GM18909 (cell line): ENCODE results near the gene UBE2E3.
A peak's percentile ranks its signal among the peaks of the same experiment; 100 is the strongest.

ENCODE experiments used
- ATAC-seq: cut with Tn5 transposase; IDR thresholded peaks from one replicate; pipeline ENCODE4 v1.9.1; 2021; ENCODE audit warnings: mild to moderate bottlenecking; ENCODE audit not compliant: unreplicated experiment, poor library complexity

UBE2E3 gene

DNA sequence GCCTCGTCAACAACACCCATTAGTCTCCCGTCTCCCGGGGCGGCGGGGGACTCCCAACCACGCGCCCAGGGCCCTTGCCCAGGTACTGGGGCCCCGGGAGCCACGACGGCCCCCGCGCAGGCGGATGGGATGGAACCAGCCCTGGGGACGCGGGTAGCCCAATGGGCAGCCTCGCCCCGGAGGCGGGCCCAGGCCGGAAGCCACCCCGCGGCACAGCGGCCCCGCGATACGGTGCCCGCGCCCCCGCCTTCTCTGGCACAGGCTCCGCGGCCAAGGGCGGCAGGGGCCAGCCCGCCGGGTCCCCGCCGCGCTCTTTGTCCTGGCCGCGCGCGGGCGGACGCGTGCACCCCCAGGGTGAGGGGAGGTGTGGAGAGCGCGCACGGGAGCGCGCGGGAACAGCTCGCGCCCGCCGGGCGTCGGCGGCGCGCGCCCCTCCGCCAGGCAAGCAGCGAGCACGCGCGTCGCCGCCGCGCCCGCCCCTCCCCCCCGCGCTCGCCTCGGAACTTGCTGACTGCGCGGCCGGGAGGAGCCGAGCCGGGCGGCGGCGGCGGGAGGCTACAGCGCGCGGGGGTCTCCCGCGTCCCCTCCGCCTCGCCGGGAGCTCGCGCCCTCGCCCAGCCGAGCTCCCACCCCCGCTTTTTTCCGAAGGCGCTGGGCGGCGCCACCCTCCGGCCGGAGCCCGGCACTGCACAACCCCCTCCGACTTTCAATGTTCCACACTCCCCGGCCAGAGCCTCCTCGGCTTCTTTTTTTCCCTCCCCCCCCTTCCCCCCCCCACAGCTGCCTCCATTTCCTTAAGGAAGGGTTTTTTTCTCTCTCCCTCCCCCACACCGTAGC lies at the start of gene UBE2E3:
Gene UBE2E3 (plus strand): TSS at position 500 of the 837 bp plus-strand sequence. CDS start 1,438 bp downstream, outside the sequence.
- ATAC-seq = peak; percentile 83

GRCh38 chr2:180931841-180932240 lies 48.6 kb upstream of the UBE2E3 start:
- ATAC-seq = no peak

DNA sequence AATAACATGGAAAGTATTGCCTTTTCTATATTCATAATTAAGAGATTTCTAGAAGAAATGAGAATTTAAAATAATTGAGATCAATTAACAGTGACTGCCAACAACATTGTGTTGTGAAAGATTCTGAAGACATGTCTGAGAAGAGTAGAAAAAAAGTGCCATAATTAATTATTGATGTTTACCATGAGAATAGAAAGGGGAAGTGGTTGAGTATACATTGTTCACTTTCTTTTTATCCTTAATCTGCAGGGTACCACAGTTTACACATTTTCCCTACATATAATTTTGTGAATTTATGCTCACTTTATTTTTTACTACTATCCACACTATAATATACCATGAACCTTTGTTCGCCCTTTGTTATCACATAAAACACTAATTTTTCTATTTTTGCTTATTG lies 47.1 kb upstream of the UBE2E3 start:
- ATAC-seq = peak; percentile 69

- ATAC-seq = no peak
These were observed 45.5 kb upstream of the UBE2E3 start for GRCh38 chr2:180934911-180935310.

- ATAC-seq = peak; percentile 87
These were observed 42.9 kb upstream of the UBE2E3 start for GRCh38 chr2:180937480-180937879.

GRCh38 chr2:180938451-180938850 lies 42.0 kb upstream of the UBE2E3 start:
- no peak for ATAC-seq

DNA sequence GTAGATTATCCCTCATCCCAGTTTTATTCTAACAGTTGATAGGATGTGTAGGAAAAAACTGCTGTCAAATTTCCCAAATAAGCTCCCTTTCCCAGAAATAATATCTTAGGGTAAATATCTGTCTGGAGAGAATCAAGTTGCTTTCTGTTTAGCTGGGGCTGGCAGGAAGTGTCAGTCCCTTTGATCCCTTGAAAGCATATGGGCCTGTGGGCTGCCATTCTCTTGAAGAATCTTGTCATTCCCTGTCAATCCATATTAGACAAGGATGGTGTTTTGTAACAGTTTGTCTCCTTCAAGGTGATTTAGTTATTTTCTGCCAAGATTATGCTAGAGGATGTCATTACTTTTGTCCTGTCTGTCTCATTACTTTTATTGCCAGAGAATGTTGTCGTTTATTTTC lies 37.1 kb upstream of the UBE2E3 start:
- ATAC-seq = no peak

DNA sequence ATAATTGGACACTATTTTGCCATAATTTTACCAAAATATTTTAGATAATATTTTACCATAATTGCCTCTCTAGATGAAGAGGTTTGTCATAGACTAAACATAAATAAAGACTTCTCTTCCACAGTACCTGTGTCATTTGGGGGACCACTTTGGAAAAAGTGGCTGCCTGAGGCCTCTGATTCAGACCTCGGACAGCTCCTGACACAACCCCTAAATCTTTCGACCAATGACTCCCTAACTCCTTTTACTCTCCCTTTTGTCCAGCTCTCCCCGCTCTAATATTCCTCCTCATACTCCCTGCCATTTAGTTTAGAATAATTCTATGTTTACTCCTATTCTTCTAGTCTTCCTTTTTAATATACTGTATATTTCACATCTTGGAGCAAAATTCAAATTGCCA lies 36.0 kb upstream of the UBE2E3 start:
- ATAC-seq = no peak

- no peak for ATAC-seq
These were observed 33.2 kb upstream of the UBE2E3 start for GRCh38 chr2:180947208-180947689.

DNA sequence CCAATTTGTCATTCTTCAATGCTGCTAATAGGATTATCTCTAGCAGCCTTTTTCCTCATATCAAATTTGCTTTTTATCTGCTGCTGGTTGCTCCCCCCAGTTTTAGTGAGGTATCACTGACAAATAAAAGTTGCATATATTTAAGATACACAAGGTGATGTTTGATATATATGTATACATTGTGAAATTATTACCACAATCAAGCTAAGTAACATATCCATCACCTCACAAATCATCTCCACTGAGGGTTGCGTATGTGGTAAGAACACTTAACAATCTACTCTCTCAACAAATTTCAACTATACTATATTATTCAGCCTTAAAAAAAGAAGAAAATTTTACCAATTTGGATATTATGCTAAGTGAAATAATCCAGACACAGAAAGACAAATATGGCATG lies 30.5 kb upstream of the UBE2E3 start:
- ATAC-seq = no peak

DNA sequence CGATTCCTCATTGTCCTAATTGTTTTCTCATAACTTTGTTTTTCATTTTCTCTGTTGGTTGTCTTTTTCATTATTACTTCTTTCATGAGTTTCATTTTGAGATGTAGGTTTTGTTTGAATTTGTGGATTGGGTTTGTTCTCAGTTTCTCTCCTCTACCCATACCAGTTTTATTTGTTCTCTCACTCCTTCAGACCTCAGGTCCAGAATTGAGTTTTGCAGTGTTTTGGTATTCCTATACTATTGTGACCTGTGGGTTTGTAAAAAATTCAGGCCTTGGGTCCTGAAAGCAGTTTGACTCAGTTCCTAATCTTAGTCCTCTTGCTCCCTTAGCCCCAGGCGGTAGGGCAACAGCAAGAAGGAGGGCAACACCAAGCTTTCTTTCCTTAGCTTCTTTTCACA lies 28.3 kb upstream of the UBE2E3 start:
- no peak for ATAC-seq

- ATAC-seq = no peak
These were observed 27.6 kb upstream of the UBE2E3 start for GRCh38 chr2:180952731-180953336.

- ATAC-seq = no peak
These were observed 26.9 kb upstream of the UBE2E3 start for GRCh38 chr2:180953550-180953949.

GRCh38 chr2:180955101-180955500 lies 25.3 kb upstream of the UBE2E3 start:
- no peak for ATAC-seq

DNA sequence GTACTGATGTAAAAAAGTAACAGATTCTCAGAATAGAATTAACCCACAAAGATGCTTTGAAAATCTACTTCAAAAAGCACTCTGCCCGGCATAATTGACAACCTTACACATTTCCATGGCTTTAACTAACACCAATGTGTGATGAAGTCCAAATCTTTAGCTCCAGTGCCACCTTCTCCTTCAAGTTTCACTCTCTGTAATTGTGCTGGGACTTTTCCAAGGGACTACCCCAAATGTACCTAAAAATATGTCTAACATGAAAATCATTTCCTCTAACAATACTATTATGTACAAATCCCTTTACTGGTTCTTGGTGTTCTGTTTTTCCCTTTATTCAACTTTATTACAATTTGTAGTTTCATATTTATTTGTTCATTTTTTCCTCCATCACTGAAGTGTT lies 20.6 kb upstream of the UBE2E3 start:
- ATAC-seq = no peak

DNA sequence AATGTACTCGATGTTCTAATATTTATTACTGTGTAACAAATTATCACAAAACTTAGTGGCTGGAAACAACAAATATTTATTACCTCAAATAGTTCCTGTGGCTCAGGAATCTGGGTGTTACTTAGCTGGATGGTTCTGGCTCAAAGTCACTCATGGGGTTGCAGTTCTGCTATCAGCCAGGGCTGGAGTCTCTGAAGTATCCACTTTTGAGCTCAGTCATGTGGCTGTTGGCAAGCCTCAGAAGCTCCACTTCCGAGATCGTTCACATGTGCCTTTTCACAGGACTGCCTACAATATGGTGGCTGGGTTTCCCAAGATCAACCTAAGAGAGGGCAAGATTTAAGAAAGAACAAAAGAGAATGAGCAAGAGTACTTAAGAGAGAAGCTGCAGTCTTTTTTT lies 19.4 kb upstream of the UBE2E3 start:
- no peak for ATAC-seq

DNA sequence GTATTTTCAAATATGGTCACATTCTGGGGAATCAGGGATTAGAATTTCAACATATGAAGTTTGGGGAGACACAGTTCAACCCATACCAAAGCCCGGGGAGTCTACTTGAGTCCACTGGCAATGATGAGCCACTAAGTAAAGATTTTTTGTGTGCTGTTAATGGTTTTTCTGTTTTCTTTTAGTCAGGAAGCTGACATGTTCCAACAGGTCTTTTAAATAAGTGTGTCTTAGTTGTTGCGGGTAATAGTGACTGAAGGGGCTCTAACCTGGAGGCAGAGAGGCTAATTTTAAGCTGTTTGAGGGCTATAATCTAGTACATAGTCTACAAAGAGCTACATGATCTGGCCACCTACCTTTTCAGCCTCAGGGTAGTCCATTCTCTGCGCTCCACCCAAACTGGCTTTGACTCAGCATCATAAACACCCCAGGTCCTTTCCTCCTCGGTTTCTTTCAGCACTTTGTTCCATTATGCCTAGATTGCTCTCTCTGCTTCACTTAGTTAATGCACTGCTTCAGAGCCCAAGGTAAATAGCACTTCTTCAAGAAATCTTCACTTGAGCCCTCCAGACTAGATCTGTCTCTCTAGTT lies 17.6 kb upstream of the UBE2E3 start:
- no peak for ATAC-seq

- no peak for ATAC-seq
These were observed 14.0 kb upstream of the UBE2E3 start for GRCh38 chr2:180966378-180966777.

DNA sequence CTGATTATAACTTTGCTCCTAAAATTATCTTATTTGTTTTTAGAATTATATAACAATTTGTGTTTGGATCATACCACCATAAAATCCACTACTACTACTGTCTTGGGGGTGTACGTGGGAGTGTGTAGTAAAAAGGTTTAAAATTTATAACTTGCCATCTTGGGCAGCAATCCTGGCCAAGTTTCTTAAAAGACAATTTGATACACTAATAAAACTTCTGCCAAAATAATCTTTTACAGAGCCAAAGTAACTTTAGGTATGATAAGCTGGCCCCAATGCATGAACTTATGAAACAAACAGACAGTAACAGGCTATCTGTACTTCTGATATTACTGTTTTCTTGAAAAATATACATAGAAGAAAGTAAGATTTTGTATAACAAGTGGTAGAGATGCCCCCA lies 11.3 kb upstream of the UBE2E3 start:
- no peak for ATAC-seq

- ATAC-seq = no peak
These were observed 10.4 kb upstream of the UBE2E3 start for GRCh38 chr2:180970016-180970415.

- no peak for ATAC-seq
These were observed 8.6 kb upstream of the UBE2E3 start for GRCh38 chr2:180971811-180972210.
